Osteocyte (in vitro differentiated cells): Measurements from ENCODE around the gene FAM240B. TPM values are rescaled to one million over a fixed set of nuclear protein-coding genes. Genes with fewer than 3 reads are reported as not detected.

Source experiments
- DNase-seq: peaks from one replicate; pipeline ENCODE4 v3.0.0; 2021; ENCODE audit warnings: mixed read lengths; ENCODE audit not compliant: unreplicated experiment; ENCODE audit errors: extremely low spot score
- H3K27ac Mint-ChIP-seq: one replicate; pipeline ENCODE4 v1.8.0; 2021; ENCODE audit warnings: mild to moderate bottlenecking, mixed read lengths; ENCODE audit not compliant: unreplicated experiment
- H3K27me3 Mint-ChIP-seq: one replicate; pipeline ENCODE4 v1.8.0; 2021; ENCODE audit warnings: mixed read lengths; ENCODE audit not compliant: unreplicated experiment
- H3K36me3 Mint-ChIP-seq: one replicate; pipeline ENCODE4 v1.8.0; 2021; ENCODE audit warnings: mixed read lengths; ENCODE audit not compliant: unreplicated experiment
- H3K4me1 Mint-ChIP-seq: one replicate; pipeline ENCODE4 v1.8.0; 2021; ENCODE audit warnings: mixed read lengths; ENCODE audit not compliant: unreplicated experiment
- H3K4me3 Mint-ChIP-seq: one replicate; pipeline ENCODE4 v1.8.0; 2021; ENCODE audit warnings: mild to moderate bottlenecking, moderate library complexity, mixed read lengths; ENCODE audit not compliant: unreplicated experiment
- H3K9me3 Mint-ChIP-seq: one replicate; pipeline ENCODE4 v1.8.0; 2021; ENCODE audit warnings: mixed read lengths; ENCODE audit not compliant: unreplicated experiment
- CTCF ChIP-seq: fragments of 200-600 bp; sonication (generic); IDR thresholded peaks from 2 replicates; pipeline ENCODE4 v1.5.0; 2021; ENCODE audit warnings: antibody characterized with exemption, mild to moderate bottlenecking, moderate library complexity
- total RNA-seq: library from RNA; stranded (reverse); gene quantifications from 2 replicates; pipeline ENCODE4 v1.2.1, GENCODE V29; 2021

FAM240B gene
- total RNA-seq, 1 donor from 2014 or later = not detected

GRCh38 chr9:38756702-38757101 lies 36.8 kb upstream of the FAM240B start:
- no peak for TF ChIP-seq CTCF
- H3K4me3 Mint-ChIP-seq = no peak overlapping the region
- no peak for DNase-seq
- no peaks in the 10 kb centered on the region for H3K9me3 Mint-ChIP-seq
- H3K36me3 Mint-ChIP-seq = no peaks in the 10 kb centered on the region
- peaks cover 15% of the 10 kb centered on the region for H3K4me1 Mint-ChIP-seq
- H3K27ac Mint-ChIP-seq = no peak overlapping the region
- peaks cover 12% of the 10 kb centered on the region for H3K27me3 Mint-ChIP-seq

- no peaks in the 10 kb centered on the region for H3K36me3 Mint-ChIP-seq
Observed at GRCh38 chr9:38747941-38748340, 28.0 kb upstream of the FAM240B start.

GRCh38 chr9:38747067-38747466 lies 27.1 kb upstream of the FAM240B start:
- Mint-ChIP-seq H3K9me3 (no peaks in the 10 kb centered on the region), H3K4me3 (no peak overlapping the region), H3K36me3 (no peaks in the 10 kb centered on the region), H3K27me3 (peaks cover 24% of the 10 kb centered on the region), H3K4me1 (peaks cover 7% of the 10 kb centered on the region), H3K27ac (no peak overlapping the region)
- no peak for TF ChIP-seq CTCF
- DNase-seq = no peak

More at GRCh38 chr9:38747941-38748340, 28.0 kb upstream of the FAM240B start:
- H3K27ac Mint-ChIP-seq = no peak overlapping the region
- DNase-seq = no peak
- H3K4me3 Mint-ChIP-seq = no peak overlapping the region
- H3K4me1 Mint-ChIP-seq = peaks cover 7% of the 10 kb centered on the region
- H3K27me3 Mint-ChIP-seq = peaks cover 22% of the 10 kb centered on the region
- H3K9me3 Mint-ChIP-seq = no peaks in the 10 kb centered on the region
- no peak for TF ChIP-seq CTCF

GRCh38 chr9:38746303-38746702 lies 26.4 kb upstream of the FAM240B start:
- Mint-ChIP-seq H3K27me3 (peaks cover 25% of the 10 kb centered on the region), H3K9me3 (no peaks in the 10 kb centered on the region), H3K27ac (no peak overlapping the region), H3K4me3 (no peak overlapping the region), H3K36me3 (no peaks in the 10 kb centered on the region), H3K4me1 (peaks cover 7% of the 10 kb centered on the region)
- no peak for TF ChIP-seq CTCF
- no peak for DNase-seq

GRCh38 chr9:38744484-38744883 lies 24.6 kb upstream of the FAM240B start:
- Mint-ChIP-seq H3K27ac (no peak overlapping the region), H3K27me3 (peaks cover 37% of the 10 kb centered on the region), H3K36me3 (no peaks in the 10 kb centered on the region), H3K4me3 (no peak overlapping the region), H3K4me1 (peaks cover 7% of the 10 kb centered on the region), H3K9me3 (no peaks in the 10 kb centered on the region)
- no peak for TF ChIP-seq CTCF
- no peak for DNase-seq
